Measurements from ENCODE around the gene ZNF518B.

Gene ZNF518B

GRCh38 chr4:10457255-10457801 lies at the start of gene ZNF518B:
Gene ZNF518B (minus strand): TSS chr4:10457426. CDS start chr4:10446328, 11,098 bp downstream.
- no peak for TF ChIP-seq CTCF (IDR thresholded peaks at IDR 0.05; ENCODE audit: low read depth, low read length)
- DNase-seq (ENCODE audit: low read depth in 2 of 2), result peak; percentile 60 to 75
- H3K4me3 ChIP-seq (replicated peaks in 1 of 2; ENCODE audit: low read depth in 2 of 2, low read length in 2 of 2), result peak within 1 kb of the TSS; percentile 52 to 63

- H3K4me3 ChIP-seq (replicated peaks in 1 of 2; ENCODE audit: low read depth in 2 of 2, low read length in 2 of 2), result no peak overlapping the region
- no peak for DNase-seq (ENCODE audit: low read depth in 2 of 2)
- TF ChIP-seq CTCF (IDR thresholded peaks at IDR 0.05; ENCODE audit: low read depth, low read length), result no peak
Measured at GRCh38 chr4:10506077-10506476, 48.9 kb upstream of the ZNF518B start.

- no peak for DNase-seq (ENCODE audit: low read depth in 2 of 2)
- TF ChIP-seq CTCF (IDR thresholded peaks at IDR 0.05; ENCODE audit: low read depth, low read length), result no peak
- H3K4me3 ChIP-seq (replicated peaks in 1 of 2; ENCODE audit: low read depth in 2 of 2, low read length in 2 of 2), result no peak overlapping the region
Measured at GRCh38 chr4:10504570-10505179, 47.4 kb upstream of the ZNF518B start.

GRCh38 chr4:10502717-10503116 lies 45.5 kb upstream of the ZNF518B start:
- no peak overlapping the region for H3K4me3 ChIP-seq (replicated peaks in 1 of 2; ENCODE audit: low read depth in 2 of 2, low read length in 2 of 2)
- TF ChIP-seq CTCF (IDR thresholded peaks at IDR 0.05; ENCODE audit: low read depth, low read length), result no peak
- no peak for DNase-seq (ENCODE audit: low read depth in 2 of 2)

- no peak for DNase-seq (ENCODE audit: low read depth in 2 of 2)
- TF ChIP-seq CTCF (IDR thresholded peaks at IDR 0.05; ENCODE audit: low read depth, low read length), result no peak
Measured at GRCh38 chr4:10500776-10501175, 43.5 kb upstream of the ZNF518B start.

GRCh38 chr4:10496200-10496599 lies 39.0 kb upstream of the ZNF518B start:
- no peak for DNase-seq (ENCODE audit: low read depth in 2 of 2)
- TF ChIP-seq CTCF (IDR thresholded peaks at IDR 0.05; ENCODE audit: low read depth, low read length), result no peak
- H3K4me3 ChIP-seq (replicated peaks in 1 of 2; ENCODE audit: low read depth in 2 of 2, low read length in 2 of 2), result no peak overlapping the region

More at GRCh38 chr4:10500776-10501175, 43.5 kb upstream of the ZNF518B start:
- H3K4me3 ChIP-seq (replicated peaks in 1 of 2; ENCODE audit: low read depth in 2 of 2, low read length in 2 of 2), result no peak overlapping the region
